ENCODE data around the gene ANKRD44. TPM values are rescaled to one million over a fixed set of nuclear protein-coding genes. Genes with fewer than 3 reads are reported as not detected.

The ANKRD44 gene
- total RNA-seq, 4 donors from 2014 or later = 9.1 to 20.8 (median 14.9) TPM

DNA sequence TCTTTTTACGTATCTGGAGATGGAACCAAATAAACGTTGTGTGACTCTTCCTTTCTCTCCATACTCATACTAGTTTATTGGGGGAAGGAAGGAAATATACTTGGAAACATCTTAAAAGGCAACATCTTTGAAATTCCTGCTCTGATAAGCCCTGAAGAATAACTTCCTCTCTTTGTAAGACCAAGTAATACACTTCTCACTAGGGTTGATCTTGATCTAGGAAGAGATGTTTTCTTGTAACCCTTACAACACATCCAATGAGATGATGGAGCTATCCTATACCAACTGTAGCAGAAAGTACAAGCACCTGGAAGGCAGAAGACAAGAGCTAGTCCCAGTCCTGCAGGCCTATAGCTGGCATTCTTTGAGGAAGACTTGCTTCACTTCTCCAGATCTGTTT, 2.0 kb downstream of the ANKRD44 start:
- intact Hi-C loops (cut with DNase I; ENCODE audit: low total_unique reads) = loop anchor here (10.0 kb wide), 1 partner anchor 104 kb away; no protein-coding TSS in a partner anchor
- WGBS, 2 donors = 66 to 72% methylated on average over 2 of the region's 2 CpGs
- no peak for DNase-seq (ENCODE audit: low spot score in 2 of 2)
- H3K4me3 ChIP-seq (ENCODE audit: low read depth, poor library complexity, severe bottlenecking) = no peak overlapping the region
- no peak for TF ChIP-seq POLR2A (IDR thresholded peaks at IDR 0.05)
- TF ChIP-seq, protein P1, sequence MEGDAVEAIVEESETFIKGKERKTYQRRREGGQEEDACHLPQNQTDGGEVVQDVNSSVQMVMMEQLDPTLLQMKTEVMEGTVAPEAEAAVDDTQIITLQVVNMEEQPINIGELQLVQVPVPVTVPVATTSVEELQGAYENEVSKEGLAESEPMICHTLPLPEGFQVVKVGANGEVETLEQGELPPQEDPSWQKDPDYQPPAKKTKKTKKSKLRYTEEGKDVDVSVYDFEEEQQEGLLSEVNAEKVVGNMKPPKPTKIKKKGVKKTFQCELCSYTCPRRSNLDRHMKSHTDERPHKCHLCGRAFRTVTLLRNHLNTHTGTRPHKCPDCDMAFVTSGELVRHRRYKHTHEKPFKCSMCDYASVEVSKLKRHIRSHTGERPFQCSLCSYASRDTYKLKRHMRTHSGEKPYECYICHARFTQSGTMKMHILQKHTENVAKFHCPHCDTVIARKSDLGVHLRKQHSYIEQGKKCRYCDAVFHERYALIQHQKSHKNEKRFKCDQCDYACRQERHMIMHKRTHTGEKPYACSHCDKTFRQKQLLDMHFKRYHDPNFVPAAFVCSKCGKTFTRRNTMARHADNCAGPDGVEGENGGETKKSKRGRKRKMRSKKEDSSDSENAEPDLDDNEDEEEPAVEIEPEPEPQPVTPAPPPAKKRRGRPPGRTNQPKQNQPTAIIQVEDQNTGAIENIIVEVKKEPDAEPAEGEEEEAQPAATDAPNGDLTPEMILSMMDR (IDR thresholded peaks at IDR 0.05) = no peak

DNA sequence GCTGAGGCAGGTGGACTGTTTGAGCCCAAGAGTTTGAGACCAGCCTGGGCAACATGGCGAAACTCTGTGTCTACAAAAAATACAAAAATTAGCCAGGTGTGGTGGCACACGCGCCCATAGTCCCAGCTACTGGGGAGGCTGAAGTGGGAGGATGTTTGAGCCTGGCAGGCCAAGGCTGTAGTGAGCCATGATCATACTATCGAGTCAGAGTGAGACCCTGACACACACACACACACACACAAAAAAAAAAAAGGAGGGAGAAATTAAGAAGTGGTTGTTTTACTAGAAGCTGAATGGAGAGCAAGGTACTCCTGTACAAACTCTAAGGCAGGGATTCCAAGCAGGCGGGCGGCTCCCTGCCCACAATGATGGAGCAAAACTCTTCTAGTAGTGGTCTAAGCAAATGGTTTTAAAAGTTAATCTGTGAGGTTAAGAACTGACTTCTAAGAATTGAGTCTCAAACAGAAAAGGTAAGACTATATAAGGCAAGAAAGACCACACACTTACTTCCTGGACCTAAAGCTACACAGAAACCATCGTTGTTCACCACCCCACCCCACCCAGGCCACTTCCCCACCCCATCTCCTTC, 2.6 kb downstream of the ANKRD44 start:
- no peak for DNase-seq (ENCODE audit: low spot score in 2 of 2)
- TF ChIP-seq, protein P1 (IDR thresholded peaks at IDR 0.05) = no peak
- no peak for TF ChIP-seq POLR2A (IDR thresholded peaks at IDR 0.05)
- WGBS, 2 donors = 83 to 86% methylated on average over 7 of the region's 7 CpGs
- no peak overlapping the region for H3K4me3 ChIP-seq (ENCODE audit: low read depth, poor library complexity, severe bottlenecking)
- intact Hi-C loops (cut with DNase I; ENCODE audit: low total_unique reads) = loop anchor here (10.0 kb wide), 1 partner anchor 103 kb away; no protein-coding TSS in a partner anchor

GRCh38 chr2:197307236-197307932, 3.2 kb downstream of the ANKRD44 start:
- 68 to 71% methylated on average over 1 of the region's 1 CpG for WGBS, 2 donors
- H3K4me3 ChIP-seq (ENCODE audit: low read depth, poor library complexity, severe bottlenecking) = no peak overlapping the region
- intact Hi-C loops (cut with DNase I; ENCODE audit: low total_unique reads) = loop anchor here (10.0 kb wide), 1 partner anchor 103 kb away; no protein-coding TSS in a partner anchor
- TF ChIP-seq, protein P1 (IDR thresholded peaks at IDR 0.05) = no peak
- no peak for TF ChIP-seq POLR2A (IDR thresholded peaks at IDR 0.05)
- no peak for DNase-seq (ENCODE audit: low spot score in 2 of 2)

- no peak overlapping the region for H3K4me3 ChIP-seq (ENCODE audit: low read depth, poor library complexity, severe bottlenecking)
- intact Hi-C loops (cut with DNase I; ENCODE audit: low total_unique reads) = loop anchor here (10.0 kb wide), 1 partner anchor 102 kb away; no protein-coding TSS in a partner anchor
- DNase-seq (ENCODE audit: low spot score in 2 of 2) = peak in 1 of 2 donors; percentile 89
- 14 to 34% methylated on average over 3 of the region's 3 CpGs for WGBS, 2 donors
- TF ChIP-seq, protein P1 (IDR thresholded peaks at IDR 0.05) = no peak
- no peak for TF ChIP-seq POLR2A (IDR thresholded peaks at IDR 0.05)
Observed at GRCh38 chr2:197306696-197307040, 3.9 kb downstream of the ANKRD44 start.

DNA sequence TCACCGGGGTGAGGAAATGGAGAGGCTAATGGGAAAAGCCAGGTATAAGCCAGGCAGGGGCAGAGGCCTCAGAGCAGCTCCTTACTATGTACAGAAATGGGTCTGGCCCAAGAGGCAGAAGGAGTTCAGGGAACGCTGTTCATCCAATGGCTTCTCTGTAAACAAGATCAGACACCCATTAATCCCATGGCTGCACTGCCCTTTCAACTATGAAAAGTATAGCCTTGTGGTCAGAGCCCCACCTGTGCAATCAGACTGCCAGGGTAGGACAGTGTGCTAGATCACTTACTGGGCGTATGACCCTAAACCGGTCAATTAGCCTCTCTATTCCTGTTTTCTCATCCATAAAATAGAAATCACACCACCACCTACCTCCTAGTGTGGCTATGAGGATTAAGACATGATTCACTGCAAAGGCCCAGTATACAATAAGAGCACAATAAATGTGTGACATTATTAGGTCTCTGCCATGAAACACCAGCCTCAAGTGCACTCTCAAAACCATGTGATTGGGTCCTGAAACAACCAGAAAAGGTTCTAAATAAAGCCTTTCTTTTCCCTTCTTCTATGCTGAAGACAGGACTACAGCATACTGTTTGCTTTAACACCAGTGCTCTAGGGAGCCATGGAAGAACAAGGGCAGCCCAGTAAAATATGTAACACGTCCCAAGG, 4.4 kb downstream of the ANKRD44 start:
- H3K4me3 ChIP-seq (ENCODE audit: low read depth, poor library complexity, severe bottlenecking) = no peak overlapping the region
- intact Hi-C loops (cut with DNase I; ENCODE audit: low total_unique reads) = loop anchor here (10.0 kb wide), 1 partner anchor 101 kb away; no protein-coding TSS in a partner anchor
- no peak for DNase-seq (ENCODE audit: low spot score in 2 of 2)
- 70 to 73% methylated on average over 5 of the region's 5 CpGs for WGBS, 2 donors
- TF ChIP-seq, protein P1 (IDR thresholded peaks at IDR 0.05) = no peak
- no peak for TF ChIP-seq POLR2A (IDR thresholded peaks at IDR 0.05)
